PC-3 (cell line): Measurements from ENCODE around the gene UBQLN4. TPM values are rescaled to one million over a fixed set of nuclear protein-coding genes. Genes with fewer than 3 reads are reported as not detected.

Experiments used
- ATAC-seq: fragments of 200-7000 bp; cut with Tn5 transposase; 2 replicates; pipeline ENCODE4 v1.9.1; 2020; ENCODE audit warnings: mild to moderate bottlenecking, moderate library complexity
- BruUV-seq: library from RNA; stranded (reverse); fragments of 400-500 nt; replicated peaks from 2 replicates; lab custom pipeline; 2021; lab: Mats Ljungman, UMichigan
- CTCF ChIA-PET: fragments of 300-600 bp; sonication (Branson Sonifier 250); formaldehyde crosslinking; loops from one replicate; lab custom pipeline; 2022; ENCODE audit warnings: antibody characterized with exemption; lab: Charles Lee
- POLR2A ChIA-PET: fragments of 300-600 bp; sonication (Branson Sonifier 250); formaldehyde crosslinking; loops from one replicate; lab custom pipeline; 2022; ENCODE audit warnings: antibody characterized with exemption; ENCODE audit not compliant: unreplicated experiment; lab: Charles Lee
- DNase-seq: peaks from one replicate; pipeline ENCODE4 v3.0.0-alpha.2; 2015
- H2AFZ ChIP-seq: fragments of 300-600 bp; sonication (generic); 2 replicates; pipeline ENCODE4 v1.6.0; 2016; ENCODE audit warnings: antibody characterized with exemption, low read length
- H3F3A ChIP-seq: fragments of 300-600 bp; sonication (generic); one replicate; pipeline ENCODE4 v1.6.0; 2017; ENCODE audit warnings: antibody characterized with exemption, low read length, control low read depth, mild to moderate bottlenecking; ENCODE audit not compliant: unreplicated experiment
- H3K27ac ChIP-seq: fragments of 300-600 bp; sonication (generic); 2 replicates; pipeline ENCODE4 v1.5.1; 2016; ENCODE audit warnings: mild to moderate bottlenecking, low read length
- H3K27me3 ChIP-seq: fragments of 300-600 bp; sonication (generic); 2 replicates; pipeline ENCODE4 v1.6.1; 2016; ENCODE audit warnings: low read length, mixed read lengths
- H3K36me3 ChIP-seq: fragments of 300-600 bp; sonication (generic); 2 replicates; pipeline ENCODE4 v1.6.1; 2016; ENCODE audit warnings: low read depth, mixed run types, low read length, mixed read lengths
- H3K4me1 ChIP-seq: fragments of 300-600 bp; sonication (generic); 2 replicates; pipeline ENCODE4 v1.5.1; 2016; ENCODE audit warnings: low read length; ENCODE audit not compliant: insufficient read depth
- H3K4me2 ChIP-seq: fragments of 300-600 bp; sonication (generic); 2 replicates; pipeline ENCODE4 v1.6.0; 2016; ENCODE audit warnings: low read length
- H3K4me3 ChIP-seq: fragments of 300-600 bp; sonication (generic); 2 replicates; pipeline ENCODE4 v1.5.1; 2016; ENCODE audit warnings: mild to moderate bottlenecking, low read length, mixed read lengths
- H3K79me2 ChIP-seq: fragments of 300-600 bp; sonication (generic); 2 replicates; pipeline ENCODE4 v1.6.1; 2017; ENCODE audit warnings: low read length, mixed read lengths
- H3K9ac ChIP-seq: fragments of 300-600 bp; sonication (generic); 2 replicates; pipeline ENCODE4 v1.6.0; 2016; ENCODE audit warnings: mild to moderate bottlenecking, low read length
- H3K9me2 ChIP-seq: fragments of 300-600 bp; sonication (generic); replicated peaks from 2 replicates; pipeline ENCODE4 v1.6.1; 2016; ENCODE audit warnings: mixed run types, low read length, mixed read lengths
- H3K9me3 ChIP-seq: fragments of 300-600 bp; sonication (generic); 2 replicates; pipeline ENCODE4 v1.6.1; 2016; ENCODE audit warnings: low read length, mixed read lengths
- H4K20me1 ChIP-seq: fragments of 300-600 bp; sonication (generic); 2 replicates; pipeline ENCODE4 v1.6.1; 2016; ENCODE audit warnings: low read length, mixed read lengths
- CTCF ChIP-seq: fragments of 300-600 bp; sonication (generic); conservative IDR thresholded peaks from 2 replicates; pipeline ENCODE4 v1.5.1; 2017; ENCODE audit warnings: antibody characterized with exemption, low read depth, mild to moderate bottlenecking, low read length
- EZH2 ChIP-seq: fragments of 300-600 bp; sonication (generic); IDR thresholded peaks from one replicate; pipeline ENCODE4 v1.6.1; 2017; ENCODE audit warnings: antibody characterized with exemption, mild to moderate bottlenecking, low read length; ENCODE audit not compliant: unreplicated experiment
- EZH2phosphoT487 ChIP-seq: fragments of 300-600 bp; sonication (generic); IDR thresholded peaks from 2 replicates; pipeline ENCODE4 v1.6.1; 2018; ENCODE audit warnings: mild to moderate bottlenecking, antibody characterized with exemption, low read length, borderline replicate concordance
- intact Hi-C: fragments of 100-400 bp; cut with micrococcal nuclease; formaldehyde crosslinking; loops from 2 replicates; pipeline ENCODE4 v1.9.0; 2023
- total RNA-seq: library from RNA; depleted of rRNA; stranded (reverse); fragments of >200 nt; gene quantifications from 2 replicates; pipeline ENCODE4 v1.2.3, GENCODE V29; 2014

The UBQLN4 gene
- total RNA-seq, 1 experiment from 2014 or later = 45.4 TPM

- Histone ChIP-seq H3K27me3 (no peaks in the 10 kb centered on the region), H3K79me2 (peaks cover 33% of the 10 kb centered on the region), H3K4me3 (peak overlapping the region; percentile 84), H3K4me1 (peaks cover 15% of the 10 kb centered on the region), H3K9ac (peak overlapping the region; percentile 79), H3K27ac (peak overlapping the region; percentile 18; the same call in 1 of the 2 replicates), H3K4me2 (peak overlapping the region; percentile 84), H3K9me2 (no peaks in the 10 kb centered on the region), H3K9me3 (no peaks in the 10 kb centered on the region), H3F3A (peaks cover 4% of the 10 kb centered on the region), H3K36me3 (peaks cover 27% of the 10 kb centered on the region), H2AFZ (peak overlapping the region; percentile 90), H4K20me1 (0 out of 2 replicates have a peak, but pooled peaks cover 3% of the 10 kb centered on the region)
- ChIA-PET POLR2A (interaction anchor here (0.6 kb wide), 1 partner anchor 98 kb away, joined by 5 read pairs; no protein-coding TSS in a partner anchor), CTCF (interaction anchor here (0.6 to 0.7 kb wide), 2 partner anchors 64 to 88 kb away, joined by 3 to 7 read pairs; no protein-coding TSS in a partner anchor)
- intact Hi-C loops = no loop called here
- peak; percentile 30 for ATAC-seq
- peak; percentile 77 for DNase-seq
- TF ChIP-seq EZH2phosphoT487 (no peak), CTCF (peak; percentile 43)
- no TSS peak for BruUV-seq
Observed at GRCh38 chr1:156052862-156053767, 483 bp downstream of the UBQLN4 start.

- Histone ChIP-seq H3F3A (peaks cover 4% of the 10 kb centered on the region), H3K79me2 (peaks cover 33% of the 10 kb centered on the region), H3K36me3 (peaks cover 33% of the 10 kb centered on the region), H4K20me1 (0 out of 2 replicates have a peak, but pooled peaks cover 3% of the 10 kb centered on the region), H3K27ac (no peak overlapping the region), H3K9me3 (no peaks in the 10 kb centered on the region), H3K4me3 (no peak overlapping the region), H2AFZ (no peak overlapping the region), H3K4me2 (no peak overlapping the region), H3K9ac (no peak overlapping the region), H3K9me2 (no peaks in the 10 kb centered on the region), H3K4me1 (peaks cover 15% of the 10 kb centered on the region), H3K27me3 (no peaks in the 10 kb centered on the region)
- POLR2A ChIA-PET = interaction anchor here (0.5 kb wide), 1 partner anchor 16 kb away, joined by 3 read pairs; no protein-coding TSS in a partner anchor
- CTCF ChIA-PET = interaction anchor here (0.6 kb wide), 1 partner anchor 9 kb away, joined by 8 read pairs; no protein-coding TSS in a partner anchor
- ATAC-seq = no peak
- intact Hi-C loops = no loop called here
- no TSS peak for BruUV-seq
- no peak for DNase-seq
- TF ChIP-seq CTCF (no peak), EZH2phosphoT487 (no peak), EZH2 (no peak)
Observed at GRCh38 chr1:156051011-156051725, 2.4 kb downstream of the UBQLN4 start.
